COLO829 (cell line): ENCODE results near the gene SH3GL1.

ENCODE experiments used
- DNase-seq: peaks from one replicate; pipeline ENCODE4 v3.0.0; 2012; ENCODE audit warnings: low spot score

The SH3GL1 gene

DNA sequence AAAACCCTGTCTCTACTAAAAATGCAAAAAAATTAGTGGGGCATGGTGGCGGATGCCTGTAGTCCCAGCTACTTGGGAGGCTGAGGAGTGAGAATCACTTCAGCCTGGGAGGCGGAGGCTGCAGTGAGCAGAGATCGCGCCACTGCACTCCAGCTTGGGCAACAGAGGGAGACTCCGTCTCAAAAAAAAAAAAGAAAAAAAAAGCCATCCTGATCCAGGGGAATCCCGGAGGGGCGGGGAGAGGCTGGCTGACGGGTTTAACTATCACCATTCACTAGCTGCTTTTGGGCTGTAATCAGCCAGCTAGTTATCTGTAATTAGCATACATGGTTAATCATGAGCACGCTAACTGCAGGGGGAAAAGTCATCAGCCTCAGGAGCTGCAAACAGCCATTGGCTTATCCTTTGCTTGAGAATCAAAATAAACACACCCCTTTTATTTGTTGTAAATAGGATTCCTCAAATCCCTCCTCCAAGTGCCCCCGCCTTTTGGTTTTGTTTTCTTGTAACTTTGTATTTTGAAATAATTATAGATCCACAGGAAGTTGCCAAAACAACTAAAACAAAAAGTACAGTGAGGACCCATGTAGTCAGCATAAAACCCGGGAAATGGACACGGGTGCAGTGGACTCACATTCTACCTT is 86.4 kb downstream of the SH3GL1 start:
- no peak for DNase-seq
